GM19463 (cell line): ENCODE results near the gene RBM4.

Experiments
- ATAC-seq: cut with Tn5 transposase; IDR thresholded peaks from one replicate; pipeline ENCODE4 v1.9.1; 2021; ENCODE audit warnings: mild to moderate bottlenecking, moderate library complexity; ENCODE audit not compliant: unreplicated experiment

Gene RBM4

DNA sequence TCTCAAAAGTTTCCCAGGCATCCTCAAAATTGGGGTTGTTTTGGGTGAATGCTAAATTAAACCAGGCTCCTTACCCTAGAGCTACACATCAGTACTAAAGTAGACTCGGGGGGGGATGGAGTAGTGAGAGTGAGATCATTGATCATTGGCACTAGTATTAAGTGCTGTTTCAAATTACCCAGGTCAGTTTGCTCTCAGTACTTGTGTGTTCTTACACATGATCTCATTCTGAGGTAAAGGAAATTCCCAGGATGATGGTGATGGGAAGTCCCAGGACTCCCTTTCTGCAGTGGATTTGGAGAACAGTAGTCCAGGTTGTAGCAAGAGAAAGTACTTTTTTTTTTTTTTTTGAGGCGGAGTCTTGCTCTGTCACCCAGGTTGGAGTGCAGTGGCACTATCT is 12.5 kb downstream of the RBM4 start:
- no peak for ATAC-seq

DNA sequence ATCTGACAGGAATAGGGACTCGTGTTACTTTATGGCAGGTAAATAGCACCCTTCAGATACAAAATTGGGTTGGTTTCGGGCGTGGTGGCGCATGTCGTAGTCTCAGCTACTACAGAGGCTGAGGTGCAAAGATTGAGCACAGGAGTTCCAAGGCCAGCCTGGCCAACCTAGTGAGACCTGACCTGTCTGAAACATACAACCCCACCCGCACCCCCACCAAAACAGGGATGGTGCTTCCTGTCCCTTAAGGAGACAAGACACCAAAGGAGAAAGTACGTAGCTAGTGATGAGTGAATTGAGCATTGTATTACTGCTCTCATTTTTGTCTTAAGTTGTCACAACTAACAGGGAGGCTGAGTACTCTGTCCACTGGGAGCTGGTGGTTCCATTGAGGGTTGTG is 14.1 kb downstream of the RBM4 start:
- no peak for ATAC-seq

DNA sequence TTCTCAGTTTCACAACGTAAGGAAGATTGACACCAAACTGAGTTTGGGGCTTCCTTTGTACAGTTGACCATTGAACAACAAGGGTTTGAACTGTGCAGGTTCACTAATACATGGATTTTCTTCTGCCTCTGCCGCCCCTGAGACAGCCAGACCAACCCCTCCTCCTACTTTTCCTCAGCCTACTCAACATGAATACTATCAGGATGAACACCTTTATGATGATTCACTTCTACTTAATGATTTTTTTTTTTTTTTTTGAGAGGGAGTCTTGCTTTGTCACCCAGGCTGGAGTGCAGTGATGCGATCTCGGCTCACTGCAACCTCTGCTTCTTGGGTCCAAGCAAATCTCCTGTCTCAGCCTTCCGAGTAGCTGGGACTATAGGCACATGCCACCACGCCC is 14.6 kb downstream of the RBM4 start:
- ATAC-seq, result no peak

DNA sequence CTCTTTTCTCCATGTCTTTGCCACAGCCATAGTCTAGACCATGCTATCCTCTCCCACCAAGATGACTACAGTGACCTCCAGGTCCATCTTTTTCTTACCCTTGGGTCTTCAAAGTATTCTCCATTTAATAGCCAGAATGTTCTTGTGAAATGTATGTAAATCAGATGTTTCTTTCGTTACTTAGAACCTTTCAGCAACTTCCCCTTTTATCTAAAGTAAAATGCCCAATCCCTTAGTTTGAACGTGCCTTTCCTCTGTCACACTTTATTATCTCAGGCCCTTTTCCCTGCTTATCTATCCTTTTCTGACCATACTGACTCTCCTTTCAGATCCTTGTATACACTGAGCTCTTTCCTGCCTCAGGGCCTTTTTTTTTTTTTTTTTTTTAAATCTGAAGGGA is 21.3 kb downstream of the RBM4 start:
- no peak for ATAC-seq

DNA sequence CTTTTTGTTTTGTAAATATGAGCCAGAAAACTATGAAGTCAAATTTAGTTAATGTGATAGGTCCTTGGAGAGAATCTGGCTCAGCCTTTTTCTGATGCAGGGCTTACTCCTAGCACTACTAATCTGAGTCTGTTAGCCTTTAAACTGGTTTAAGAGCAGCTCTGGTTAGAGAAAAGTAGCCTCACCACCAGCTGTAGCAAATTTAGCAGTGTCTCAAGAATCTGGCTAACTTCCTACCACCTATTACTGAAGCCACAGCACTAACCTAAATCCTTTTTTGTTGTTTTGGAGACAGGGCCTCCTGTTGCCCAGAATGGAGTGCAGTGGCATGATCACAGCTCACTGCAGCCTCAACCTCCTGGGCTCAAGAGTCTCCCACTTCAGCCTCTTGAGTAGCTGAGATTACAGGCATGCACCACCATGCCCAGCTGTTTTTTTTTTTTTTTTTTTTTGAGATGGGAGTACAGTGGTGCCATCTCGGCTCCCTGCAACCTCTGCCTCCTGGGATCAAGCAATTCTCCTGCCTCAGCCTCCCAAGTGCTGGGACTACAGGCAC is 25.3 kb downstream of the RBM4 start:
- no peak for ATAC-seq

DNA sequence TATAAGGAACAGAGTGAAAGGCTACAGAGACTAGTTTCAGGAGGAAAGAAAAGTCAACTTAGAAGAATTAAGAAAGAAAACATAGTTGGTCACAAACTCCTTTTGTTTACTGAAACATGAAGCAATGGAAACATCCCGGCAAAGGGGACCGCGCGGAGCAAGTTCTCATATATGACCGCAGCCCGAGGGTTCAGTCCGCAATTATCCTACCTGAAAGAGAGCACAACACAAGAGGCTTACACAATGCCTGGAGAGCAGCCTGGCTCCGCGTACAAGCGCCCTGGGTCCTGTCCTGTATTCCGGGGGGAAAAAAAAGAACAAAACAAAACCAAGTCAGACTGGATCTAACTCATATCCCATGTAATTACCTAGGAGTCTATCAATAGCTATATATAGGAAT is 26.9 kb downstream of the RBM4 start:
- no peak for ATAC-seq

DNA sequence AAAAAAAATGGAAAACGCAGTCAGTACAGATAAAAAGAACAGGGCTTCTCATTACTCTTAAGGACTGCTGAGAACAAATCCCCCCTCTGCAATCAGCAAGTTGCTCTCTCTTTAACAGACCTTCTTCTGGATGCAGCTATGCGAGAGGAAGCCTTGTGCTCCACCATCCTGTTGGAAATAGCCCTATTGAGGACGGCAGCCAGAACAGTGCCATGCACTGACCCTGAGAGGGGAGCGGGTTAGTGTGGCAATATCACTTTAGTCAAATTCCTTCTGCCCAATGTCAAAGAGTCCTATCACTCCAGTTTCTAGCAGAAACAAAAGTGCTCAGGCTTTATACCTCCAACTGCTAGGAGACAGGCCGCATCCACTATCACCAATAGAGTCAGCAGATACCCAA is 32.3 kb downstream of the RBM4 start:
- ATAC-seq, result no peak

DNA sequence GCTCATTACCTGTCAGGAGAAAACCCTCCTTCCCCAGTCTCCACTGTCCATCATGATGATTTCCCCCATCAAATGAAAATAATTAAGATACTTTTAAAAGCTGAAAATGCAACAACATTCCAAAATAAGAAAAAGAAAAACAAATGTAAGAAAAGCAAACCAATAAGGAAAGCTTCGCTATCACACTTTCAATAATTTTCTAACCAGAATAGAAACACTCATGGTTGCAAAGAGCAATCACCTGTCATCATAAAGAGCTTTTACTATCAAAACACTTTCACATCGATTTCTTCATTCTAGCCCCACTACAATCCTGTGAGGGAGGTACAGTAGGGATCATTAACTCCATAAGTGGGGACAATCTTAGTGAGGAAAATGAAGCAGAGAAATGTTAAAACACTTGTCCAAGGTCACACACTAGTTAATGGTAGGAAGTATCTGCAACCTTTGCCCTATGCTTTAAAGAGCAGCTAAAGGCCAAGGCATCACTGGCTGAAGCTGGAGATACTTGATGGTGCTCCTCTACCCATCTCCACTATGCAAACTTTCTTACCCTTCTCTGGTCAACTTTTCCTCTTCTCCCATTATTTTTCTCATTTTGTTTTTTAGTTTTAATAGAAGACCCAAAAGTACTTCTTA is 36.6 kb downstream of the RBM4 start:
- no peak for ATAC-seq

DNA sequence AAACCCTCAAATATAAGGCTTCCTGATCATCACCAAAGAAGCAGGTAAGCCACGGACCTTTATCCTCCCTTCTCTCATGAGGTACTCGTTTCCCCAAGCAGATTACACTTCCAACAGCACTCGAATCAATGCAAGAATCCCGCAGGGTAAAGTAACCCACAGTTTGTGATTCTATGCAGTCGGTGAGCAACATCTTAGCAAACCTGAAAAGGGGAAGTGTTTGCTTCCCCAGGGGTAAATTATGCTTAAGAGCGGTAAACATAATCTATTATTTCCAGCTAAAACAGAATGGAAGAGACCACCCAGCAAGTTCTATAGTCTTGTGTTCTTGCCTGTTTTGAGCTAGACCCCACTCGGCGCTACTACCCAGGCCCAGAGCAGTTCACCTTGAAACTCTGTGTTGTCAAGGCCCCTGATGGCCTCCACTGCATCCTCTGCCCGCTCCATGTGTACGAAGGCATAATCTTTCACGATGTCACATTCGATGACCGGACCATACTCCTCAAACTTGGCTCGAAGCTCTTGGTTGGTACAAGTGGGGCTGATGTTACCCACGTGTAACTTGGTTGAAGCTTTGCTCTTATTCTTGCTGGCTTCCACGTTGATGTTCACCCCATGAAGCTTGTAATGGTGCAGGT is 37.9 kb downstream of the RBM4 start:
- ATAC-seq, result no peak

DNA sequence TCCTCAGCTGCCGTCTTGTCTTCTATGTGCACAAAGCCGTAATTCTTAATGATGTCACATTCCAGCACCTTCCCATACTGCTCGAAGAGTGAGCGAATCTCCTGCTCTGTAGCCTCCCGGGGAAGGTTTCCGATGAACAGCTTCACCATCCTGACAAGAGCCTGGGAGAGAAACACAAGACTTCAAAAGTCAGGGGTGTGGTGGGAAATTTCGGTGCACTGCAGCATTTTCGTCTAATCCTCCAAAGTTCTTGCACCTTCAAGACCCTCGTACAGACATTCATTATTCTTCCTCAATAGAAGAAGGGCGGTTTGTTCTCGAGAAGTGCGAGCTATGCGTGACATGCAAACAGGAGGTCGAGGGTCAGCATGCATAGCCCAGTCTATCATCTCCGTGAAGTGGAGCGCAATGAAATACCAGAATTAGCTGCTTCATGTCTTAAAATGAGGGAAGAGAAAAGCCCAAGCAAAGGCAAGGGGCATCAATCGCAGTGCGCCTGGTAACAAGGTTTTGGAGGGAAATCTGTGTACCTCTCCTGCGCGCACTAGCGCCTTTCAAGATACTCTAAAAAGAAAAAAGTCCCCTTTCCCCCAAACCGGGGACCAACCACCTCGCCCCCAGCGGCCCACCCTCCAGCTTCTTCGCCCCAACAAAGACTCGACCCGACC is 38.6 kb downstream of the RBM4 start:
- ATAC-seq, result no peak

DNA sequence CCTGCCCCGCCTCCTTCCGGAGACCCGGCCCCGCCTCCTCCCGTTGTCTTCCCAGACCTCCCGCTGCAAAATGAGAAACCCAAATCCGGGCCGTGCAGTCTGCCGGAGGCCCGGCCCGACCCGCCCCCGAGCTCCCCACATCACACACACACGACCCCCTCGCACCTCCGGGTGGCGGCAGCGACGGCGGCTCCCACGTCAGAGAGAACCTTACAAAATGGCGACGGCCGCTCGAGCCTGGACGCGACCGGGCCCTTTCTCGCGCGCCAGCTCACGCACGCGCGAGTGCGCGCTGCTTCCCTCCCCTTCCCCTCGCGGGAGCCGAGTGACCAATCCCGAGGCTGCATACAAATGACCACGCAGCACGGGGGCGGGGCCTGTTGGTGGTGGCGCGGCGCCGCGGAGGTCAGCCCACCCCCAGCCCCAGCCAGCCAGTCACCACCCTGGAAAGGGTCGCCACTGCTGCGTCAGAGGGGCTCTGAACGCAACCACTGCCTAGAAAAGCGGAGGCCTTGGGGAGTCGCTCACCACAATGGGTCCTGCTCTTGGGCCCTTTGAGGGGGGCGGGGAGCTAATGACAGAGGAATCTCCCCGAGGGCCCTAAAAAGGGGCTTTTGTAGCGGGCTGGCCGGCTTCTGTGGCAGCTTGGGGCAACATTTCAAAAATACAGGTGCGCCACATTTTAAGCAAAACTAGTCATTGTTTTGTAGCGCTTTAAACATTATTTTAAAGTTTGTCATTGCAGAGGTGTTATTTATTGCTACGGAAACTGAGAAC is 39.3 kb downstream of the RBM4 start, which contains the start of gene RBM4B:
Gene RBM4B (minus strand): TSS at position 289 of the 777 bp plus-strand sequence. CDS start 808 bp downstream, outside the sequence.
- peak; percentile 93 for ATAC-seq

DNA sequence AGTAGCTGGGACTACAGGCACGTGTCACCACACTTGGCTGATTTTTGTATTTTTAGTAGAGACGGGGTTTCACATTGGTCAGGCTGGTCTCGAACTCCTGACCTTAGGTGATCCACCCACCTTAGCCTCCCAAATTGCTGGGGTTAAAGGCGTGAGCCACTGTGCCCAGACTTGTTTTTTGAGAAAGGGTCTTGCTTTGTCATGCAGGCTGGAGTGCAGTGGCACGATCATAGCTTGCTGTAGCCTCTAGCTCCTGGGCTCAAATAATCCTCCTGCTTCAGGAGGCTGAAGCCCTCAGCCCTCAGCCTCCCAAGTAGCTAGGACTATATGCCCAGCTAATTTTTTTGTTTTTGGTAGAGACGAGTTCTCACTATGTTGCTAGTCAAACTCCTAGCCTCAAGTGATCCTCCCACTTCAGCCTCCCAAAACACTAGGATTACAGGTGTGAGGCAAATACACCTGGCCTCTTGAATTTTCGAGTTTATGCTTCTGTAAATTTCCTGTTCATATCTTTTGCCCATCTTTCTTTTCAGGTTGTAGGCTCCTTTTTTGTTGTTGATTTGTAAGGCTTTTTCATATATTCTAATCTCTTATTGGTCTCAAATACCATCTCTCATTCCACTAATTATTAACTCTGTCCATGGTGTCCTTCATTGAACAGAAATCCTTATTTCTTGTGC is 42.6 kb downstream of the RBM4 start:
- ATAC-seq, result no peak

DNA sequence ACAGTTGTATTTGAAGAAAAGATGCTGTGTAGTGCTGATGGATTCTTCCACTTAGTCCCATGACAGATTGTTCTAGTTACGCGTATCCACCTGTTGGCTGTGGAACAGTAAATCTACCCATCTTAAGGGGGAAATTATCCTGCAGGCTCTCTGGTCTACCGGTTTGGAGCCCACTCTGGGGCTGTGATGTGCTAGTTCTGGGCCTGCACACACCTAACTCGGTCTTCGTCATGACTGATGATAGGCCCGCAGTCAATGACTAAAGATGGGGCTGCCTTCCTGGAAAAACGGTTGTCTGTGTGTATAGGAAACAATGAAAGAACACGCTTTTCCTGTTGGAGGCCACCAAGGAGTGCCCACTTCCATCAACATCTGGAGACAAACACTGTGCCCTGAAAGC is 45.4 kb downstream of the RBM4 start:
- no peak for ATAC-seq

DNA sequence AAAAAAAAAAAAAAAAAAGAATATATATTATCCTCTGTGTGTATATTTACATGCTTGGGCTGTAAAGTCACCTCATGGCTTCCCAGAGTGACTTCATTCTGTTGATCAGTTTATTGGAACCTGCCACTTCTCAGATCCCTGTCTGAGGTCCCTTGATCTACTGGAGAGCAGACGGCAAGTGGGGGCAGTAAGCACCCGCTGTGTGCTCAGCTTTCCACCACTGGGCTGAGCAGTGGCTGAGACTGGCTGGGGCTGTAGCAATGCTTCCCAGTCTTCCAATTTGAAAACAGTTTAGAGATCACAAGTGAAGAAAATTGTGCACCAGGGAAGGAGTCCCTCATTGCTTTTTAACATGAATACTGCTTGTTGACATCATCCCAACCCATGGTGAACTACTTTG is 46.1 kb downstream of the RBM4 start:
- no peak for ATAC-seq

DNA sequence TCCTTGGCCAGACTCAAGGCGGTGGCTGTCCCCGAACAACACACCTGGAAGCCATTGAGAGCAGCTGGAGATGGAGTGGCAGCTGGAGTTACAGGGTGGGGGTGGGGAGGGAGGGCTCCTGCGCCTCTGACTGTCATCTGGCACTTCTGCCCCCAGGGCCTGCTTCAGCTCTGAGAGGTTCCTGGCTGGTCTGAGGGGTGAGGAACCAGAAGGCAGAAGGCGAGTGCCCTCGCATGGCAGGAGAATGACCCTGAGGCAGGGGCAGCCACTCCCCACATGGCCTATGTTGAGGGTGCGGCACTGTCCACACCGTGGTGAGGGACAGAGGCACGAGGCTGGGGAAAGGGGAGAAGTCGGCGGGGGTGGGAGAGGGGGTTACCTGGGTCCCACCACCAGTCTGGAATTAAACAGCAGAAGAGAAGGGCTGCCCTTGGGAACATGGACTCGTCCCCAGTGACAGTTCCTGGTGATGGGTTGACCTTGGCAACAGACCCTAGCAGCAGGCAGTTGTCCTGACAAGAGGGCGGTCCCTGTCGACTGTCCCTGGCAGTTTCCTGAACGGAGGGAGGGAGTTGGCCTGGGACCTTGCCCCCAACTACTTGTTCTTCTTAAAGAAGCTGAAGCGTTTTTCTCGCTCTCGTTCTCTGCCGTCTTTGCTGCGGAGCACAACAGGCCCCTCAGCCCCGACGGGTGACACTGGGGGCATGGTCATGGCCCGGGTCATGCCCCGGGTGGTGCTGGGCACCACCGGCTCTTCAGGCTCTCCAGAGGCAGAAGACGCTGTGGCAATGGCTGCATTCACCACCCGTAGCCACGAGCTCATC is 47.0 kb downstream of the RBM4 start:
- no peak for ATAC-seq

DNA sequence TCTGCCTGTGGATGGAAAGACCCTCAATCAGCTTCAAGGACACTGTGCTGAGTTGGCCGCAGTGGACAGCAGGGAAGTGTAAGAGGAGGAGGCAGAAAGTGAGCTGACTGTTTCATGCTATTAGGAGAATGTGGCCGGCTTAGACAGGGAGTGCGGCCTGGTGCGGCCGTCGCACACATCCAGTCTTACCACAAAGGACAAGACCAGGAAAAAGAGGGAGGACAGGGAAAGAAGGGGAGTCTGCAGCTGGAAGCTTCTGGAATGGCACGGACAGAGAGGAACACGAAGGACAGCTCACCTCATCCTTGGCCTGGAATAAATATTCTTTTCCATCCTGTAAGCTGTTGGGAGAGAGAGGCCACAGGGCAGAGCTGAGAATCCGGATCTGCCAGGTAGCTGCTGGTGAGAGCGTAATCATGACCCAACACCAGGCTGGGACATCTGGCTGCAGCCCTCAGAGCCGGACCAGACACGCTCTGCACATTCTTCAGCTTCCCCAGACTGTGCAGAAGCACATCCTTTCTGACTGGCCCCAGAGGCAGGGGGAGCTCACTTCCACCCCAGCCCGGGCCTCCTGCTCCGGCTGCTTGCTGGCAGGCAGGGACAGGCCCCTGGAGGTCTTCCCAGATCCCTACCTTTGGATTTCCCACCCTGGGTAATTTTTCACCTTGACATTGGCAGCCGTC is 47.7 kb downstream of the RBM4 start:
- no peak for ATAC-seq

DNA sequence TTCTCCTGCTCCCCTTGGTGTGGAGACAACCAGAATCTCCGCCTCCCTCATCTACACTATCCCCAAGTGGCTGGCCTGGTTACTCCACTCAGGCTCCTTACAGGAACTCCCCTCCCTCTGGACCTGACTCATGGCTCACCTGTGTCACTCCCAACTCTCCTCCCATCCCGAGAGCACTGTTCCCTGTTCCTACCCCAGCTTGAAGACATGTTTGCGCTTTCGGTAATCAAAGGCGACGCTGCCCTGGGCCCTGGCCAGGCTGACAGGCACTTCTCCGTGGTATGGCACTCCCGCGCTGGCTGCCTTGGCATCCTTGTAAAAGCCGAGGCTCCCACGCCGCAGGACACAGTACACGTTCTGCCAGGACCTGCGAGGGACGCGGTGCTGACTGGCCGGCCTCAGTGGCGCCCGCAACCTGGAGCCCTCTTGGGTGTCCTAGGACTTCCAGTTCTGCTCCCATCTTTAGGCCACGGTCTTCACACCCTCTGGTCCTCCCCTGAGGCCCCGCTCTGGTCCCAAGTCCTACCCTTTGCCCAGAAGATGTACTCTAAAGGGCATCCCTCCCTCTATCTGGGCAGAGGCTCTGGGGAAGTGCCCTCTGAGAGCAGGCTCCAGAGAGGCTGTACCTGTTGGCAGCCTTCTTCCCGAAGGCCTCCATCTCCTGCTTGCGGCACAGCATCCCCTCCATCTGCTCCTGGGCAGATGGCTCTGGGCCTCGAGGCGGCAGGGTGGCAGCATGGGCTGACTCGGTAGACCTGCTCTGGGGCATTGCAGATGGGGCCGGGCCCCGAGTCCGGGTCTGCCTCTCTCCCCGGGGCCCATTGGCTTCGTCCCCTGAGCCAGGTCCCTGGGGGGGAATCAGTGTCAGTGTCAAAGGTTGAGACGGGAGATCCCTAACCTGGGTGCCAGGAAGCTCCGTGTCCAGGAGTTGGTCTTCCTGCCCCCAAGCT is 48.6 kb downstream of the RBM4 start:
- ATAC-seq, result no peak

DNA sequence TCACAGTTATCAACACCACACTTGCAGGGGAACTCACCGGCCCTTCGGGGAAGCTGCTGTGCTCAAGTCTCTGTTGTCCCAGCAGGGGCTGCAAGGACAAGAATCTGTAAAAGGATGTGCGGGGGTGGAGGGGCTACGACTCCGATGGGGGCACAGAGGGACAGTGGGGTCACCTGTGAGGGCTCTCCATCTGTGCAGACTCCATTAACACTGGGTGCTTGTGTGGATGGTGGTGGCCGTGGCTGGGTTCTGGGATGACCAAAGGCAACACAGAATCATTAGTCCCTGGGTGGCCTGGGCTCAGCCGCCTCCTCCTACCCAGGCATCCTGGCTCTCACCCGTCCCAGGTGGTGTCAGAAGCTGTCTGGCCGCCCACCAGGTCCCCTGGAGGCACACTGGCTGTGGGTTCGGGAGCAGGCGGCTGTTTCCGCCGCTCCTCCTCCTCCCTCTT is 49.4 kb downstream of the RBM4 start:
- no peak for ATAC-seq
